Calu3 (cell line): Measurements from ENCODE around the gene CLNK. TPM values are rescaled to one million over a fixed set of nuclear protein-coding genes. Genes with fewer than 3 reads are reported as not detected.

Experiments used
- BruUV-seq: library from RNA; stranded (reverse); fragments of 400-500 nt; replicated peaks from 2 replicates; lab custom pipeline; 2021; lab: Mats Ljungman, UMichigan
- CTCF ChIA-PET: fragments of 300-600 bp; sonication (Branson Sonifier 250); formaldehyde crosslinking; loops from one replicate; lab custom pipeline; 2022; ENCODE audit warnings: antibody characterized with exemption; lab: Charles Lee
- DNase-seq: peaks from one replicate; pipeline ENCODE4 v3.0.0; 2022
- H3K27ac Mint-ChIP-seq: one replicate; pipeline ENCODE4 v1.8.0; 2022; ENCODE audit warnings: mixed read lengths; ENCODE audit not compliant: unreplicated experiment
- H3K27me3 Mint-ChIP-seq: one replicate; pipeline ENCODE4 v1.8.0; 2022; ENCODE audit warnings: mixed read lengths; ENCODE audit not compliant: unreplicated experiment
- H3K36me3 Mint-ChIP-seq: one replicate; pipeline ENCODE4 v1.8.0; 2022; ENCODE audit warnings: mild to moderate bottlenecking, moderate library complexity, mixed read lengths; ENCODE audit not compliant: insufficient read depth, unreplicated experiment
- H3K4me1 Mint-ChIP-seq: one replicate; pipeline ENCODE4 v1.8.0; 2022; ENCODE audit warnings: mild to moderate bottlenecking, low read depth, mixed read lengths; ENCODE audit not compliant: unreplicated experiment
- H3K4me3 Mint-ChIP-seq: one replicate; pipeline ENCODE4 v1.8.0; 2022; ENCODE audit warnings: mild to moderate bottlenecking, low read depth, moderate library complexity, mixed read lengths; ENCODE audit not compliant: unreplicated experiment
- H3K9me3 Mint-ChIP-seq: one replicate; pipeline ENCODE4 v1.8.0; 2022; ENCODE audit warnings: low read depth, mixed read lengths; ENCODE audit not compliant: unreplicated experiment
- intact Hi-C: fragments of 100-400 bp; cut with micrococcal nuclease; formaldehyde crosslinking; loops from one replicate; pipeline ENCODE4 v1.10.0; 2022; ENCODE audit not compliant: unreplicated experiment
- total RNA-seq: library from RNA; stranded (reverse); gene quantifications from 2 replicates; pipeline ENCODE4 v1.2.3, GENCODE V29; 2022
- TF ChIP-seq, protein P1 (sequence below): fragments of 200-600 bp; IDR thresholded peaks from one replicate; pipeline ENCODE4 v1.8.0; 2022; ENCODE audit warnings: antibody characterized with exemption; ENCODE audit not compliant: unreplicated experiment

CLNK gene
- total RNA-seq, 1 experiment from 2014 or later: not detected

DNA sequence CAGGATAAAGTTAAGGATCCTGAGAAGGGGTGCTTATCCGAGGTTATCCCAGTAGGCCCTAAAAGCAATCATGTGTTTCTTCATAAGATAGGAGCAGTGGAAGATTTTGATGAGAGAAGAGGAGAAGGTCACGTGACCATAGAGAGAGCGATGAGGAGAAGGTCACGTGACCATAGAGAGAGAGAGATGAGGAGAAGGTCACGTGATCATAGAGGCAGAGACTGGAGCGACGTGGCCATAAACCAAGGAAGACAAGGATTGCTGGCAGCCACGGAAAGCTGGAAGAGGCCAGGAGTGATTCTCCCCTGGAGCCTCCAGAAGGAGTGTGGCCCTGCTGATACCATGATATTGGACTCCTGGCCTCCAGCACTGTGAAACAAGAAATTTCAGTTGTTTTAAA, 188.9 kb downstream of the CLNK start:
- Mint-ChIP-seq H3K4me1 (no peaks in the 10 kb centered on the region), H3K36me3 (no peaks in the 10 kb centered on the region), H3K27ac (no peak overlapping the region), H3K9me3 (no peaks in the 10 kb centered on the region), H3K4me3 (no peak overlapping the region), H3K27me3 (peaks cover 41% of the 10 kb centered on the region)
- TF ChIP-seq, protein P1, sequence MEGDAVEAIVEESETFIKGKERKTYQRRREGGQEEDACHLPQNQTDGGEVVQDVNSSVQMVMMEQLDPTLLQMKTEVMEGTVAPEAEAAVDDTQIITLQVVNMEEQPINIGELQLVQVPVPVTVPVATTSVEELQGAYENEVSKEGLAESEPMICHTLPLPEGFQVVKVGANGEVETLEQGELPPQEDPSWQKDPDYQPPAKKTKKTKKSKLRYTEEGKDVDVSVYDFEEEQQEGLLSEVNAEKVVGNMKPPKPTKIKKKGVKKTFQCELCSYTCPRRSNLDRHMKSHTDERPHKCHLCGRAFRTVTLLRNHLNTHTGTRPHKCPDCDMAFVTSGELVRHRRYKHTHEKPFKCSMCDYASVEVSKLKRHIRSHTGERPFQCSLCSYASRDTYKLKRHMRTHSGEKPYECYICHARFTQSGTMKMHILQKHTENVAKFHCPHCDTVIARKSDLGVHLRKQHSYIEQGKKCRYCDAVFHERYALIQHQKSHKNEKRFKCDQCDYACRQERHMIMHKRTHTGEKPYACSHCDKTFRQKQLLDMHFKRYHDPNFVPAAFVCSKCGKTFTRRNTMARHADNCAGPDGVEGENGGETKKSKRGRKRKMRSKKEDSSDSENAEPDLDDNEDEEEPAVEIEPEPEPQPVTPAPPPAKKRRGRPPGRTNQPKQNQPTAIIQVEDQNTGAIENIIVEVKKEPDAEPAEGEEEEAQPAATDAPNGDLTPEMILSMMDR: no peak
- CTCF ChIA-PET: interaction anchor here (0.6 kb wide), 1 partner anchor 14 kb away, joined by 4 read pairs; no protein-coding TSS in a partner anchor
- intact Hi-C loops: no loop called here
- no TSS peak for BruUV-seq
- DNase-seq: no peak

DNA sequence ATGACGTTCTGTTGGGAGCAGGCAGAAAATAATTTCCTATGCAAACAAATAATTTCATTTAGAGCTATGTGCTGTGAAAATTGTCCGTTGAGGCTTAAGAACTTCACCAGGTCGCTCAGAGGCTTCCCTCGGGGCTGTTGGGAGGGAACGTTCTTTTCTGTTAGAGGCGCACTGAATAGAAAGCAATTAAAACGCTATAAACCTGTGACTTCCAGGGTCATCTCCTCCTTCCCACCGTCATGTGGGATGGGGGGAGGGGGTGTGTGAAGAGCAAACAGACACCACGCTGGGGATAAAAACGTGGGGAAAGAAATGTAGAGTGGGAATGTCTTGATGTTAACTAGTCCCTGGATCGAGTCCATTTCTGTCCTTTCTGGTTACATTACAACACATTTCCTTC, 192.1 kb downstream of the CLNK start:
- Mint-ChIP-seq H3K27ac (no peak overlapping the region), H3K9me3 (no peaks in the 10 kb centered on the region), H3K36me3 (no peaks in the 10 kb centered on the region), H3K4me3 (no peak overlapping the region), H3K27me3 (peaks cover 33% of the 10 kb centered on the region), H3K4me1 (no peaks in the 10 kb centered on the region)
- intact Hi-C loops: no loop called here
- TF ChIP-seq, protein P1: no peak
- no peak for DNase-seq
- BruUV-seq: no TSS peak
- CTCF ChIA-PET: no interaction called here

DNA sequence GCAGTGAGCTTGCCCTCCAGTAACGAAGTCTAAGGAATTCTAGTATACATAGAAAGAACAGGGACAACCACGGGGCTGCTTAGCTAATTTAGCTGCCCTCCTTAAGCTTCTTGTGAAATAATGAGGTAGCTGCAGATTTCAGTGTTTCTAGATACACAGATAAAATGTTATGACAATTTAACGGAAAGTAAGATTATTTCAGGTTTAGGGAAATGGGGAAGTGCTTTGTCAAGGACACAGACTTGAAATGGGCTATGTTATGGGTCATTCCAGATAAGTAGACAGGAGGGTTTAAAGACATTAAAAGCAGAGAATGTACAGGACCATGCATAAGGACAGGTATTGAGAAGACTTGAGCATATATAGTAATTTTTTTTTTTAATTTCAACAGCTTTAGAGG, 193.2 kb downstream of the CLNK start:
- H3K27me3 Mint-ChIP-seq: peaks cover 33% of the 10 kb centered on the region
- no peaks in the 10 kb centered on the region for H3K9me3 Mint-ChIP-seq
- H3K36me3 Mint-ChIP-seq: no peaks in the 10 kb centered on the region
- CTCF ChIA-PET: no interaction called here
- intact Hi-C loops: no loop called here
- TF ChIP-seq, protein P1: no peak
- no peak for DNase-seq
- no peaks in the 10 kb centered on the region for H3K4me1 Mint-ChIP-seq
- BruUV-seq: no TSS peak
- no peak overlapping the region for H3K27ac Mint-ChIP-seq
- no peak overlapping the region for H3K4me3 Mint-ChIP-seq

DNA sequence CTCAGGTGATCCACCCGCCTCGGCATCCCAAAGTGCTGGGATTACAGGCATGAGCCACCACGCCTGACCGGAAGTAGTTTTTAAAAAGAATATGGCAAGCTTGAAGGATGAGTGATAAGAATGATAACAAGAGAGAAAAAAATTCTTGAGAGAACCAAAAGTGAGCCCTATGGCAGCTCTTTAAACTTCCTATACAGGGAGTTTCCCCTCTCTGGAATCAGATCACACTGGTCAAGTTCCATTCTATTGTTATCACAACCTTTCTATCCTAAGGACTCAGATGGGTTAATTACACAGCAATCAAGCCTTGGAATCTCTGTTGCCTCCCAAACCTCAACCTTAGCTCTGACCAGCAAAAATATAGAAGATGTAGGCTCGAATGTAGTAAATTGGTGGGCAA, 193.6 kb downstream of the CLNK start:
- TF ChIP-seq, protein P1: no peak
- CTCF ChIA-PET: no interaction called here
- Mint-ChIP-seq H3K27ac (no peak overlapping the region), H3K36me3 (no peaks in the 10 kb centered on the region), H3K27me3 (peaks cover 33% of the 10 kb centered on the region), H3K4me3 (no peak overlapping the region), H3K4me1 (no peaks in the 10 kb centered on the region), H3K9me3 (no peaks in the 10 kb centered on the region)
- BruUV-seq: no TSS peak
- no peak for DNase-seq
- intact Hi-C loops: no loop called here

DNA sequence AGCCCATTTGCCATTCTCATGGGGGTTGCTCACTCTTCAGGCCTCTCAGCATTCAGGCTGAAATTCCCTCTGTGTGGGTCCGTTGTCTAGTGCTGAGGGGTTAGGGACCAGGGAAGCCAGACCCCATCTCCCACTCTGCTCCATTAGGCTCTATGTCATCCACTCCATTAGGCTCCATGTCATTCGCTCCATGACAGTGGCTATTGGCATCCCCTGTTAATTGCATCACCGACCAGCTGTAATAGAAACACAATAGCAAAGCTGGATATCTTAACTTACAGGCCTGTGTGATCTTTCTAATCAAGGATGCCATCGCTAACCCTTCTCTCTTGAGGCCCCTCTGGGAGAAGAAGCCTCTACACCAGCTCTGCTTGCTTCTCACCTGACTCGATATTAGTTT, 201.7 kb downstream of the CLNK start:
- CTCF ChIA-PET: no interaction called here
- H3K36me3 Mint-ChIP-seq: no peaks in the 10 kb centered on the region
- BruUV-seq: no TSS peak
- H3K27me3 Mint-ChIP-seq: no peaks in the 10 kb centered on the region
- TF ChIP-seq, protein P1: no peak
- H3K27ac Mint-ChIP-seq: no peak overlapping the region
- intact Hi-C loops: no loop called here
- no peaks in the 10 kb centered on the region for H3K9me3 Mint-ChIP-seq
- no peaks in the 10 kb centered on the region for H3K4me1 Mint-ChIP-seq
- H3K4me3 Mint-ChIP-seq: no peak overlapping the region
- DNase-seq: no peak
